Measurements from ENCODE around the gene TMTC1. TPM values are rescaled to one million over a fixed set of nuclear protein-coding genes. Genes with fewer than 3 reads are reported as not detected.

TMTC1 gene
- total RNA-seq, 1 donor from 2014 or later: 1.4 TPM

GRCh38 chr12:29460082-29460481 lies 323.7 kb downstream of the TMTC1 start:
- Mint-ChIP-seq H3K9me3 (ENCODE audit: unreplicated experiment) (no peaks in the 10 kb centered on the region), H3K27me3 (ENCODE audit: unreplicated experiment) (no peaks in the 10 kb centered on the region), H3K36me3 (ENCODE audit: unreplicated experiment) (no peaks in the 10 kb centered on the region), H3K27ac (ENCODE audit: unreplicated experiment) (no peak overlapping the region), H3K4me1 (ENCODE audit: low read depth, unreplicated experiment) (no peaks in the 10 kb centered on the region), H3K4me3 (ENCODE audit: unreplicated experiment) (no peak overlapping the region)
- DNase-seq: no peak
- TF ChIP-seq, protein P1, sequence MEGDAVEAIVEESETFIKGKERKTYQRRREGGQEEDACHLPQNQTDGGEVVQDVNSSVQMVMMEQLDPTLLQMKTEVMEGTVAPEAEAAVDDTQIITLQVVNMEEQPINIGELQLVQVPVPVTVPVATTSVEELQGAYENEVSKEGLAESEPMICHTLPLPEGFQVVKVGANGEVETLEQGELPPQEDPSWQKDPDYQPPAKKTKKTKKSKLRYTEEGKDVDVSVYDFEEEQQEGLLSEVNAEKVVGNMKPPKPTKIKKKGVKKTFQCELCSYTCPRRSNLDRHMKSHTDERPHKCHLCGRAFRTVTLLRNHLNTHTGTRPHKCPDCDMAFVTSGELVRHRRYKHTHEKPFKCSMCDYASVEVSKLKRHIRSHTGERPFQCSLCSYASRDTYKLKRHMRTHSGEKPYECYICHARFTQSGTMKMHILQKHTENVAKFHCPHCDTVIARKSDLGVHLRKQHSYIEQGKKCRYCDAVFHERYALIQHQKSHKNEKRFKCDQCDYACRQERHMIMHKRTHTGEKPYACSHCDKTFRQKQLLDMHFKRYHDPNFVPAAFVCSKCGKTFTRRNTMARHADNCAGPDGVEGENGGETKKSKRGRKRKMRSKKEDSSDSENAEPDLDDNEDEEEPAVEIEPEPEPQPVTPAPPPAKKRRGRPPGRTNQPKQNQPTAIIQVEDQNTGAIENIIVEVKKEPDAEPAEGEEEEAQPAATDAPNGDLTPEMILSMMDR (IDR thresholded peaks at IDR 0.05; ENCODE audit: partially characterized antibody, unreplicated experiment): no peak

GRCh38 chr12:29455087-29455486 lies 328.7 kb downstream of the TMTC1 start:
- no peak overlapping the region for H3K27ac Mint-ChIP-seq (ENCODE audit: unreplicated experiment)
- H3K4me1 Mint-ChIP-seq (ENCODE audit: low read depth, unreplicated experiment): no peaks in the 10 kb centered on the region
- H3K4me3 Mint-ChIP-seq (ENCODE audit: unreplicated experiment): no peak overlapping the region
- H3K9me3 Mint-ChIP-seq (ENCODE audit: unreplicated experiment): no peaks in the 10 kb centered on the region
- TF ChIP-seq, protein P1 (IDR thresholded peaks at IDR 0.05; ENCODE audit: partially characterized antibody, unreplicated experiment): no peak
- H3K27me3 Mint-ChIP-seq (ENCODE audit: unreplicated experiment): no peaks in the 10 kb centered on the region
- DNase-seq: no peak
- H3K36me3 Mint-ChIP-seq (ENCODE audit: unreplicated experiment): no peaks in the 10 kb centered on the region

DNA sequence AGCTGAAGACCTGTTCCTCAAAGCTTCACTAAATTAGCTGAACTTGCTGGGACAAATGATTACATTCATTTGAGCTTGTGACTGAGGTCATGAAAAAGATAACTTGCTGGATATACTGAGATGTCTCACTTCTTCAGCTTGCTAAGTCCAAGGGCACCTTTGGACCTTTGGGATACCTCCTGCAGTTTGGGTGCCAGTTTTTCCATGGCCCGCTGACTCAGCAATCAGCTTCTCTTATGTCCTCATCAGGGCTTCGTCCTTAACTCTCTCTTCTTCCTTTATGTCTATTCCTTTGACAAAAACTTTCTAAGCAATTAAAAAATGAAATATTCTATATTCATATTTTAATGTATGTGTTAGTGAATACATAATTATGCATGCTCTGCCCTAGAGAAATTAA lies 331.9 kb downstream of the TMTC1 start:
- no peaks in the 10 kb centered on the region for H3K27me3 Mint-ChIP-seq (ENCODE audit: unreplicated experiment)
- no peak overlapping the region for H3K27ac Mint-ChIP-seq (ENCODE audit: unreplicated experiment)
- H3K36me3 Mint-ChIP-seq (ENCODE audit: unreplicated experiment): no peaks in the 10 kb centered on the region
- no peaks in the 10 kb centered on the region for H3K9me3 Mint-ChIP-seq (ENCODE audit: unreplicated experiment)
- no peaks in the 10 kb centered on the region for H3K4me1 Mint-ChIP-seq (ENCODE audit: low read depth, unreplicated experiment)
- TF ChIP-seq, protein P1 (IDR thresholded peaks at IDR 0.05; ENCODE audit: partially characterized antibody, unreplicated experiment): no peak
- no peak for DNase-seq
- H3K4me3 Mint-ChIP-seq (ENCODE audit: unreplicated experiment): no peak overlapping the region

Data from glutamatergic neuron (in vitro differentiated cells).